ENCODE data around the gene RASSF5. TPM values are rescaled to one million over a fixed set of nuclear protein-coding genes. Genes with fewer than 3 reads are reported as not detected.

The RASSF5 gene
- total and polyA plus RNA-seq, 9 of the 15 experiments (the other 6 are each of a cell fraction or from before 2014, with no cell fraction given): 6.1 to 41.0 (median 25.2) TPM

DNA sequence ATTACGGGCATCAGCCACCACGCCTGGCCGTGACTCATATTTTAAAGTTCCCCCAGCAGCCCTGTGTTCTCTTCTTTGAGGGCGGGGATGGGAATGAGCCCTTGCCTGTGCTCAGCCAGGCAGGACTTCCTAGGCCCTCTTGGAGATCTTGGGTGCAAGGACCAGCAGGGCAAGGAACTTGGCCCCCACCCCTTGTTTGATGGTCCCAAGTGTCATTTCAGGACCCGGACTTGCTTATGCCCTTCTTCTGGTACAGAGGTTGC lies 9.3 kb downstream of the RASSF5 start:
- no peak overlapping the region for H3K27ac ChIP-seq (ENCODE audit: extremely low read depth, low read depth, low read length)
- H2AFZ ChIP-seq (ENCODE audit: low read depth, low read length): no peak overlapping the region
- ChIA-PET POLR2A (no interaction called here), CTCF (ENCODE audit: low intra/inter-chr PET ratio) (no interaction called here)
- H4K20me1 ChIP-seq (replicated peaks; ENCODE audit: control insufficient read depth, insufficient read depth, low read length): no peaks in the 10 kb centered on the region
- ATAC-seq (no peak), FAIRE-seq (no peak), DNase-seq (ENCODE audit: extremely low read depth in 1 of 4, low spot score in 3 of 4) (no peak)
- H3K79me2 ChIP-seq (ENCODE audit: control insufficient read depth, insufficient read depth, low read length): no peaks in the 10 kb centered on the region
- no peaks in the 10 kb centered on the region for H3K9me1 ChIP-seq (ENCODE audit: control insufficient read depth, insufficient read depth, low read length)
- 27% methylated on average over 5 of the region's 5 CpGs for WGBS (ENCODE audit: insufficient coverage, low coverage, missing lambda C conversion rate)
- H3K4me1 ChIP-seq (replicated peaks in 1 of 2; ENCODE audit: control insufficient read depth in 2 of 2, insufficient read depth in 2 of 2, low read length in 2 of 2): peaks cover 3 to 11% of the 10 kb centered on the region in 2 experiments; a peak in 4 of 5 replicates
- H3K9me3 ChIP-seq (replicated peaks; ENCODE audit: control insufficient read depth, insufficient read depth, low read depth, low read length): no peaks in the 10 kb centered on the region
- peaks cover 3 to 29% of the 10 kb centered on the region in 2 experiments; a peak in 3 of 5 replicates for H3K27me3 ChIP-seq (ENCODE audit: control insufficient read depth in 2 of 2, insufficient read depth in 2 of 2, low read length in 2 of 2)
- H3K4me2 ChIP-seq (ENCODE audit: insufficient read depth, low read length): no peak overlapping the region
- no peaks in the 10 kb centered on the region for H3K36me3 ChIP-seq (ENCODE audit: control insufficient read depth, insufficient read depth, low read length)
- in situ Hi-C loops (cut with MboI): no loop called here
- no peak overlapping the region for H3K4me3 ChIP-seq
- intact Hi-C loops (cut with micrococcal nuclease): no loop called here
- no peak for TF ChIP-seq XRCC3 (IDR thresholded peaks at IDR 0.05)
- TF ChIP-seq, protein P1, sequence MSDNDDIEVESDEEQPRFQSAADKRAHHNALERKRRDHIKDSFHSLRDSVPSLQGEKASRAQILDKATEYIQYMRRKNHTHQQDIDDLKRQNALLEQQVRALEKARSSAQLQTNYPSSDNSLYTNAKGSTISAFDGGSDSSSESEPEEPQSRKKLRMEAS (CRISPR knock-in tag; IDR thresholded peaks at IDR 0.05): 0 out of 2 replicates have a peak, but pooled peaks have one; percentile 3
- no peak overlapping the region for H3K9ac ChIP-seq (ENCODE audit: insufficient read depth in 1 of 2, low read depth in 2 of 2, low read length in 2 of 2)
- BruUV-seq (replicated peaks): no TSS peak

DNA sequence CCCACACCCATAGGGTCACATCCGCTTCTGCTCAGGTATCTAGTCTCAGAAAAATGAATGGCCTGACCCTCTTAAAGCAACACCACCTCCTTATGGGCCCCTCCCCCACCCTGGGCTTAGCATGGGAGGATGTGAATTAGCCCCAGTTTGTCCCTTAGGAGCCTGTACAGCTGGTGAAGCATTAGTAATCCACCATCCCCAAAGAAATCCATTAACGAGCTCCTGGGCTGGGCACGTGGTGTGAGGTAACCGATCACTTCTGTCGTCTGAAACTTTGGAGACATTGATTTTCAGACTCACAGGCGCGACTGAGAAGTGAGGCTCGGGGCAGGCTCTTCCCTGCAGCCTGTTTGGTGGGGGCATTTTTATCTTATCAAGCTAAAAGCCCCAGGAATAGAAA lies 10.5 kb downstream of the RASSF5 start:
- FAIRE-seq: peak; percentile 29
- WGBS (ENCODE audit: insufficient coverage, low coverage, missing lambda C conversion rate): 25% methylated on average over 8 of the region's 8 CpGs
- ChIA-PET CTCF (ENCODE audit: low intra/inter-chr PET ratio) (interaction anchor here (0.5 kb wide), 1 partner anchor 391 kb away, joined by 3 read pairs; no protein-coding TSS in a partner anchor), POLR2A (interaction anchor here (0.6 to 1.4 kb wide), 5 partner anchors 12 to 841 kb away, joined by 3 to 4 read pairs (median 3); no protein-coding TSS in a partner anchor)
- no peak for DNase-seq (ENCODE audit: extremely low read depth in 1 of 4, low spot score in 3 of 4)
- TF ChIP-seq ZNF780A (CRISPR knock-in tag; IDR thresholded peaks at IDR 0.05) (no peak), CREBBP (IDR thresholded peaks at IDR 0.05; ENCODE audit: low read depth, low read length) (no peak), MTF1 (CRISPR knock-in tag; IDR thresholded peaks at IDR 0.05; ENCODE audit: borderline replicate concordance) (no peak), TCF7 (IDR thresholded peaks at IDR 0.05; ENCODE audit: borderline replicate concordance) (no peak), TARDBP (IDR thresholded peaks at IDR 0.05) (no peak), BMI1 (IDR thresholded peaks at IDR 0.05; ENCODE audit: low read length) (no peak), MTA1 (IDR thresholded peaks at IDR 0.05; ENCODE audit: borderline replicate concordance) (no peak), GATAD2A (IDR thresholded peaks at IDR 0.05) (no peak), SMAD3 (CRISPR knock-in tag; conservative IDR thresholded peaks at IDR 0.05) (no peak)
- TF ChIP-seq, protein P2, sequence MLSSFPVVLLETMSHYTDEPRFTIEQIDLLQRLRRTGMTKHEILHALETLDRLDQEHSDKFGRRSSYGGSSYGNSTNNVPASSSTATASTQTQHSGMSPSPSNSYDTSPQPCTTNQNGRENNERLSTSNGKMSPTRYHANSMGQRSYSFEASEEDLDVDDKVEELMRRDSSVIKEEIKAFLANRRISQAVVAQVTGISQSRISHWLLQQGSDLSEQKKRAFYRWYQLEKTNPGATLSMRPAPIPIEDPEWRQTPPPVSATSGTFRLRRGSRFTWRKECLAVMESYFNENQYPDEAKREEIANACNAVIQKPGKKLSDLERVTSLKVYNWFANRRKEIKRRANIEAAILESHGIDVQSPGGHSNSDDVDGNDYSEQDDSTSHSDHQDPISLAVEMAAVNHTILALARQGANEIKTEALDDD (IDR thresholded peaks at IDR 0.05): 0 out of 2 replicates have a peak, but pooled peaks have one; percentile 15
- TF ChIP-seq, protein P3, sequence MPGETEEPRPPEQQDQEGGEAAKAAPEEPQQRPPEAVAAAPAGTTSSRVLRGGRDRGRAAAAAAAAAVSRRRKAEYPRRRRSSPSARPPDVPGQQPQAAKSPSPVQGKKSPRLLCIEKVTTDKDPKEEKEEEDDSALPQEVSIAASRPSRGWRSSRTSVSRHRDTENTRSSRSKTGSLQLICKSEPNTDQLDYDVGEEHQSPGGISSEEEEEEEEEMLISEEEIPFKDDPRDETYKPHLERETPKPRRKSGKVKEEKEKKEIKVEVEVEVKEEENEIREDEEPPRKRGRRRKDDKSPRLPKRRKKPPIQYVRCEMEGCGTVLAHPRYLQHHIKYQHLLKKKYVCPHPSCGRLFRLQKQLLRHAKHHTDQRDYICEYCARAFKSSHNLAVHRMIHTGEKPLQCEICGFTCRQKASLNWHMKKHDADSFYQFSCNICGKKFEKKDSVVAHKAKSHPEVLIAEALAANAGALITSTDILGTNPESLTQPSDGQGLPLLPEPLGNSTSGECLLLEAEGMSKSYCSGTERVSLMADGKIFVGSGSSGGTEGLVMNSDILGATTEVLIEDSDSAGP (CRISPR knock-in tag; IDR thresholded peaks at IDR 0.05): peak; percentile 32; the same call in 1 of the 2 replicates
- TF ChIP-seq, protein P4, sequence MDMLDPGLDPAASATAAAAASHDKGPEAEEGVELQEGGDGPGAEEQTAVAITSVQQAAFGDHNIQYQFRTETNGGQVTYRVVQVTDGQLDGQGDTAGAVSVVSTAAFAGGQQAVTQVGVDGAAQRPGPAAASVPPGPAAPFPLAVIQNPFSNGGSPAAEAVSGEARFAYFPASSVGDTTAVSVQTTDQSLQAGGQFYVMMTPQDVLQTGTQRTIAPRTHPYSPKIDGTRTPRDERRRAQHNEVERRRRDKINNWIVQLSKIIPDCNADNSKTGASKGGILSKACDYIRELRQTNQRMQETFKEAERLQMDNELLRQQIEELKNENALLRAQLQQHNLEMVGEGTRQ (CRISPR knock-in tag; IDR thresholded peaks at IDR 0.05): peak; percentile 19; the same call in 1 of the 2 replicates
- H3K27me3 ChIP-seq (ENCODE audit: control insufficient read depth in 2 of 2, insufficient read depth in 2 of 2, low read length in 2 of 2): peaks cover 3 to 23% of the 10 kb centered on the region in 2 experiments; a peak in 3 of 5 replicates
- no peaks in the 10 kb centered on the region for H3K9me3 ChIP-seq (replicated peaks; ENCODE audit: control insufficient read depth, insufficient read depth, low read depth, low read length)
- BruUV-seq (replicated peaks): no TSS peak
- no peaks in the 10 kb centered on the region for H3K79me2 ChIP-seq (ENCODE audit: control insufficient read depth, insufficient read depth, low read length)
- in situ Hi-C loops (cut with MboI): no loop called here
- no peak for ATAC-seq
- H3K27ac ChIP-seq (ENCODE audit: extremely low read depth, low read depth, low read length): no peak overlapping the region
- H3K9me1 ChIP-seq (ENCODE audit: control insufficient read depth, insufficient read depth, low read length): no peaks in the 10 kb centered on the region
- H3K36me3 ChIP-seq (ENCODE audit: control insufficient read depth, insufficient read depth, low read length): no peaks in the 10 kb centered on the region
- H2AFZ ChIP-seq (ENCODE audit: low read depth, low read length): 0 out of 2 replicates have a peak overlapping the region, but pooled peaks have one; percentile 10
- peaks cover 3 to 11% of the 10 kb centered on the region in 2 experiments; a peak in 4 of 5 replicates for H3K4me1 ChIP-seq (replicated peaks in 1 of 2; ENCODE audit: control insufficient read depth in 2 of 2, insufficient read depth in 2 of 2, low read length in 2 of 2)
- no peaks in the 10 kb centered on the region for H4K20me1 ChIP-seq (replicated peaks; ENCODE audit: control insufficient read depth, insufficient read depth, low read length)
- H3K4me3 ChIP-seq: no peak overlapping the region
- no peak overlapping the region for H3K9ac ChIP-seq (ENCODE audit: insufficient read depth in 1 of 2, low read depth in 2 of 2, low read length in 2 of 2)
- no peak overlapping the region for H3K4me2 ChIP-seq (ENCODE audit: insufficient read depth, low read length)
- intact Hi-C loops (cut with micrococcal nuclease): no loop called here

All from K562 (cell line).